Measurements from ENCODE around the gene MCRIP1.

DNA sequence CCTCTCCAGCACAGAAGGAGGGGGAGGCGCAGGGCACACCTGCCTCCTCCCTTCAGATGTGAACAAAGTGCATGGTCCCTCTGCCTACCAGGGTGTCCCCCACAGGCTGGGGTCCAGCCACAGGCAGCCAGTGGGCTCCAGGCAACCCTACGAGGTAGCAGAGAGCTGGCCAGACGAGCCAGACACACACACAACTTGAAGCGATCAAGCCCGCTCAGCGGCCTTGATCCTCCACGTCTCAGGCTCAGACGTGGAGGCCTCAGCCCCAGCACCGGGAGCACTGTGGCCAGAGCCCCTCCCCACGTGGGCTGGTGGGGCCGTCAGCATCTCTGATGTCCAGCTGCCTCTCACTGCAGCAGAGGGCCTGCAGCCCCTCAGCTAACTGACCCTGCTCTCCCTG is 8.5 kb downstream of the MCRIP1 start:
- TF ChIP-seq, protein P1, sequence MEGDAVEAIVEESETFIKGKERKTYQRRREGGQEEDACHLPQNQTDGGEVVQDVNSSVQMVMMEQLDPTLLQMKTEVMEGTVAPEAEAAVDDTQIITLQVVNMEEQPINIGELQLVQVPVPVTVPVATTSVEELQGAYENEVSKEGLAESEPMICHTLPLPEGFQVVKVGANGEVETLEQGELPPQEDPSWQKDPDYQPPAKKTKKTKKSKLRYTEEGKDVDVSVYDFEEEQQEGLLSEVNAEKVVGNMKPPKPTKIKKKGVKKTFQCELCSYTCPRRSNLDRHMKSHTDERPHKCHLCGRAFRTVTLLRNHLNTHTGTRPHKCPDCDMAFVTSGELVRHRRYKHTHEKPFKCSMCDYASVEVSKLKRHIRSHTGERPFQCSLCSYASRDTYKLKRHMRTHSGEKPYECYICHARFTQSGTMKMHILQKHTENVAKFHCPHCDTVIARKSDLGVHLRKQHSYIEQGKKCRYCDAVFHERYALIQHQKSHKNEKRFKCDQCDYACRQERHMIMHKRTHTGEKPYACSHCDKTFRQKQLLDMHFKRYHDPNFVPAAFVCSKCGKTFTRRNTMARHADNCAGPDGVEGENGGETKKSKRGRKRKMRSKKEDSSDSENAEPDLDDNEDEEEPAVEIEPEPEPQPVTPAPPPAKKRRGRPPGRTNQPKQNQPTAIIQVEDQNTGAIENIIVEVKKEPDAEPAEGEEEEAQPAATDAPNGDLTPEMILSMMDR (IDR thresholded peaks at IDR 0.05; ENCODE audit: insufficient read depth, low read length) = no peak
- TF ChIP-seq, protein P2, sequence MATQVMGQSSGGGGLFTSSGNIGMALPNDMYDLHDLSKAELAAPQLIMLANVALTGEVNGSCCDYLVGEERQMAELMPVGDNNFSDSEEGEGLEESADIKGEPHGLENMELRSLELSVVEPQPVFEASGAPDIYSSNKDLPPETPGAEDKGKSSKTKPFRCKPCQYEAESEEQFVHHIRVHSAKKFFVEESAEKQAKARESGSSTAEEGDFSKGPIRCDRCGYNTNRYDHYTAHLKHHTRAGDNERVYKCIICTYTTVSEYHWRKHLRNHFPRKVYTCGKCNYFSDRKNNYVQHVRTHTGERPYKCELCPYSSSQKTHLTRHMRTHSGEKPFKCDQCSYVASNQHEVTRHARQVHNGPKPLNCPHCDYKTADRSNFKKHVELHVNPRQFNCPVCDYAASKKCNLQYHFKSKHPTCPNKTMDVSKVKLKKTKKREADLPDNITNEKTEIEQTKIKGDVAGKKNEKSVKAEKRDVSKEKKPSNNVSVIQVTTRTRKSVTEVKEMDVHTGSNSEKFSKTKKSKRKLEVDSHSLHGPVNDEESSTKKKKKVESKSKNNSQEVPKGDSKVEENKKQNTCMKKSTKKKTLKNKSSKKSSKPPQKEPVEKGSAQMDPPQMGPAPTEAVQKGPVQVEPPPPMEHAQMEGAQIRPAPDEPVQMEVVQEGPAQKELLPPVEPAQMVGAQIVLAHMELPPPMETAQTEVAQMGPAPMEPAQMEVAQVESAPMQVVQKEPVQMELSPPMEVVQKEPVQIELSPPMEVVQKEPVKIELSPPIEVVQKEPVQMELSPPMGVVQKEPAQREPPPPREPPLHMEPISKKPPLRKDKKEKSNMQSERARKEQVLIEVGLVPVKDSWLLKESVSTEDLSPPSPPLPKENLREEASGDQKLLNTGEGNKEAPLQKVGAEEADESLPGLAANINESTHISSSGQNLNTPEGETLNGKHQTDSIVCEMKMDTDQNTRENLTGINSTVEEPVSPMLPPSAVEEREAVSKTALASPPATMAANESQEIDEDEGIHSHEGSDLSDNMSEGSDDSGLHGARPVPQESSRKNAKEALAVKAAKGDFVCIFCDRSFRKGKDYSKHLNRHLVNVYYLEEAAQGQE (IDR thresholded peaks at IDR 0.05; ENCODE audit: insufficient replicate concordance, low read depth) = no peak
- TF ChIP-seq POLR2AphosphoS5 (IDR thresholded peaks at IDR 0.05; ENCODE audit: low read depth) = no peak
- TF ChIP-seq SPI1 (IDR thresholded peaks at IDR 0.05; ENCODE audit: borderline replicate concordance, low read depth) = no peak
